ENCODE measurements around the gene HS6ST2. TPM values are rescaled to one million over a fixed set of nuclear protein-coding genes. Genes with fewer than 3 reads are reported as not detected.

HS6ST2 gene
- total and polyA plus RNA-seq, 5 donors from 2014 or later = not detected

GRCh38 chrX:132744470-132744869, 214.0 kb downstream of the HS6ST2 start:
- no peaks in the 10 kb centered on the region for H3K27me3 ChIP-seq (ENCODE audit: control insufficient read depth, insufficient read depth, low read length)
- H3K4me3 ChIP-seq (ENCODE audit: low read depth, low read length) = no peak overlapping the region

GRCh38 chrX:132743086-132743485, 215.3 kb downstream of the HS6ST2 start:
- H3K9me3 Mint-ChIP-seq = no peaks in the 10 kb centered on the region
- H3K27ac Mint-ChIP-seq = no peak overlapping the region
- H3K36me3 Mint-ChIP-seq = no peaks in the 10 kb centered on the region
- H3K4me3 ChIP-seq (ENCODE audit: low read depth, low read length) = no peak overlapping the region
- no peak overlapping the region for H3K4me3 Mint-ChIP-seq
- H3K4me1 ChIP-seq (ENCODE audit: control insufficient read depth, insufficient read depth, low read length, poor library complexity, severe bottlenecking) = no peaks in the 10 kb centered on the region
- H3K4me1 Mint-ChIP-seq = peaks cover 0 to 7% (median 3%) of the 10 kb centered on the region in 4 donors
- peaks cover 4% of the 10 kb centered on the region for H3K27me3 Mint-ChIP-seq
- DNase-seq = no peak
- no peak overlapping the region for H3K27ac ChIP-seq (ENCODE audit: insufficient read depth, low read length, poor library complexity, severe bottlenecking)
- H3K9me3 ChIP-seq (ENCODE audit: control insufficient read depth in 2 of 2, low read length in 2 of 2) = no peaks in the 10 kb centered on the region
- no peak for ATAC-seq (ENCODE audit: low read depth in 2 of 2)
- no peaks in the 10 kb centered on the region for H3K27me3 ChIP-seq (ENCODE audit: control insufficient read depth, insufficient read depth, low read length)
- H3K36me3 ChIP-seq (ENCODE audit: control insufficient read depth, insufficient read depth, low read length) = no peaks in the 10 kb centered on the region

More at GRCh38 chrX:132744470-132744869, 214.0 kb downstream of the HS6ST2 start:
- ATAC-seq (ENCODE audit: low read depth in 2 of 2) (no peak), DNase-seq (no peak)
- no peak overlapping the region for H3K27ac Mint-ChIP-seq
- Histone ChIP-seq H3K27ac (ENCODE audit: insufficient read depth, low read length, poor library complexity, severe bottlenecking) (no peak overlapping the region), H3K36me3 (ENCODE audit: control insufficient read depth, insufficient read depth, low read length) (no peaks in the 10 kb centered on the region), H3K4me1 (ENCODE audit: control insufficient read depth, insufficient read depth, low read length, poor library complexity, severe bottlenecking) (no peaks in the 10 kb centered on the region), H3K9me3 (ENCODE audit: control insufficient read depth in 2 of 2, low read length in 2 of 2) (no peaks in the 10 kb centered on the region)
- H3K36me3 Mint-ChIP-seq = no peaks in the 10 kb centered on the region
- no peaks in the 10 kb centered on the region for H3K9me3 Mint-ChIP-seq
- no peak overlapping the region for H3K4me3 Mint-ChIP-seq
- H3K4me1 Mint-ChIP-seq = no peaks in the 10 kb centered on the region
- peaks cover 4% of the 10 kb centered on the region for H3K27me3 Mint-ChIP-seq

GRCh38 chrX:132742246-132742645, 216.2 kb downstream of the HS6ST2 start:
- Histone ChIP-seq H3K36me3 (ENCODE audit: control insufficient read depth, insufficient read depth, low read length) (no peaks in the 10 kb centered on the region), H3K27ac (ENCODE audit: insufficient read depth, low read length, poor library complexity, severe bottlenecking) (no peak overlapping the region), H3K4me3 (ENCODE audit: low read depth, low read length) (no peak overlapping the region), H3K9me3 (ENCODE audit: control insufficient read depth in 2 of 2, low read length in 2 of 2) (no peaks in the 10 kb centered on the region), H3K4me1 (ENCODE audit: control insufficient read depth, insufficient read depth, low read length, poor library complexity, severe bottlenecking) (no peaks in the 10 kb centered on the region), H3K27me3 (ENCODE audit: control insufficient read depth, insufficient read depth, low read length) (no peaks in the 10 kb centered on the region)
- Mint-ChIP-seq H3K36me3 (no peaks in the 10 kb centered on the region), H3K27me3 (peaks cover 4% of the 10 kb centered on the region), H3K9me3 (no peaks in the 10 kb centered on the region), H3K4me3 (no peak overlapping the region), H3K27ac (no peak overlapping the region), H3K4me1 (peaks cover 0 to 12% (median 5%) of the 10 kb centered on the region in 4 donors)
- ATAC-seq (ENCODE audit: low read depth in 2 of 2) (no peak), DNase-seq (no peak)

GRCh38 chrX:132741689-132742088, 216.7 kb downstream of the HS6ST2 start:
- H3K9me3 Mint-ChIP-seq = no peaks in the 10 kb centered on the region
- Histone ChIP-seq H3K9me3 (ENCODE audit: control insufficient read depth in 2 of 2, low read length in 2 of 2) (no peaks in the 10 kb centered on the region), H3K27me3 (ENCODE audit: control insufficient read depth, insufficient read depth, low read length) (no peaks in the 10 kb centered on the region), H3K27ac (ENCODE audit: insufficient read depth, low read length, poor library complexity, severe bottlenecking) (no peak overlapping the region), H3K36me3 (ENCODE audit: control insufficient read depth, insufficient read depth, low read length) (no peaks in the 10 kb centered on the region), H3K4me3 (ENCODE audit: low read depth, low read length) (no peak overlapping the region), H3K4me1 (ENCODE audit: control insufficient read depth, insufficient read depth, low read length, poor library complexity, severe bottlenecking) (no peaks in the 10 kb centered on the region)
- no peaks in the 10 kb centered on the region for H3K36me3 Mint-ChIP-seq
- ATAC-seq (ENCODE audit: low read depth in 2 of 2) = no peak
- peaks cover 0 to 17% (median 5%) of the 10 kb centered on the region in 4 donors for H3K4me1 Mint-ChIP-seq
- DNase-seq = no peak
- H3K4me3 Mint-ChIP-seq = no peak overlapping the region
- no peak overlapping the region for H3K27ac Mint-ChIP-seq
- H3K27me3 Mint-ChIP-seq = peaks cover 4% of the 10 kb centered on the region

GRCh38 chrX:132740316-132741123, 217.9 kb downstream of the HS6ST2 start:
- Mint-ChIP-seq H3K36me3 (no peaks in the 10 kb centered on the region), H3K4me3 (no peak overlapping the region), H3K27me3 (peaks cover 4% of the 10 kb centered on the region), H3K27ac (no peak overlapping the region), H3K9me3 (no peaks in the 10 kb centered on the region), H3K4me1 (peaks cover 0 to 17% (median 5%) of the 10 kb centered on the region in 4 donors)
- Histone ChIP-seq H3K4me3 (ENCODE audit: low read depth, low read length) (no peak overlapping the region), H3K36me3 (ENCODE audit: control insufficient read depth, insufficient read depth, low read length) (no peaks in the 10 kb centered on the region), H3K9me3 (ENCODE audit: control insufficient read depth in 2 of 2, low read length in 2 of 2) (no peaks in the 10 kb centered on the region), H3K4me1 (ENCODE audit: control insufficient read depth, insufficient read depth, low read length, poor library complexity, severe bottlenecking) (no peaks in the 10 kb centered on the region), H3K27me3 (ENCODE audit: control insufficient read depth, insufficient read depth, low read length) (no peaks in the 10 kb centered on the region), H3K27ac (ENCODE audit: insufficient read depth, low read length, poor library complexity, severe bottlenecking) (no peak overlapping the region)
- ATAC-seq (ENCODE audit: low read depth in 2 of 2) (no peak), DNase-seq (no peak)

GRCh38 chrX:132738951-132739350, 219.5 kb downstream of the HS6ST2 start:
- no peaks in the 10 kb centered on the region for H3K27me3 Mint-ChIP-seq
- Histone ChIP-seq H3K4me3 (ENCODE audit: low read depth, low read length) (no peak overlapping the region), H3K36me3 (ENCODE audit: control insufficient read depth, insufficient read depth, low read length) (no peaks in the 10 kb centered on the region), H3K27ac (ENCODE audit: insufficient read depth, low read length, poor library complexity, severe bottlenecking) (no peak overlapping the region), H3K9me3 (ENCODE audit: control insufficient read depth in 2 of 2, low read length in 2 of 2) (no peaks in the 10 kb centered on the region), H3K27me3 (ENCODE audit: control insufficient read depth, insufficient read depth, low read length) (no peaks in the 10 kb centered on the region), H3K4me1 (ENCODE audit: control insufficient read depth, insufficient read depth, low read length, poor library complexity, severe bottlenecking) (no peaks in the 10 kb centered on the region)
- no peak overlapping the region for H3K27ac Mint-ChIP-seq
- H3K9me3 Mint-ChIP-seq = peaks cover 0 to under 1% (median 0%) of the 10 kb centered on the region in 7 donors
- H3K36me3 Mint-ChIP-seq = no peaks in the 10 kb centered on the region
- H3K4me3 Mint-ChIP-seq = no peak overlapping the region
- DNase-seq (no peak), ATAC-seq (ENCODE audit: low read depth in 2 of 2) (no peak)
- peaks cover 0 to 17% (median 5%) of the 10 kb centered on the region in 4 donors for H3K4me1 Mint-ChIP-seq

- no peaks in the 10 kb centered on the region for H3K27me3 ChIP-seq (ENCODE audit: control insufficient read depth, insufficient read depth, low read length)
- no peaks in the 10 kb centered on the region for H3K27me3 Mint-ChIP-seq
- peak overlapping the region in 1 of 4 donors; percentile 44 for H3K4me3 Mint-ChIP-seq
- no peak overlapping the region for H3K27ac Mint-ChIP-seq
- no peaks in the 10 kb centered on the region for H3K9me3 ChIP-seq (ENCODE audit: control insufficient read depth in 2 of 2, low read length in 2 of 2)
- H3K4me3 ChIP-seq (ENCODE audit: low read depth, low read length) = no peak overlapping the region
- ATAC-seq (ENCODE audit: low read depth in 2 of 2) (peak; percentile 50 to 53), DNase-seq (peak in 2 of 3 donors; percentile 1 to 84)
- H3K9me3 Mint-ChIP-seq = peaks cover 0 to 2% (median 0%) of the 10 kb centered on the region in 7 donors
- H3K36me3 ChIP-seq (ENCODE audit: control insufficient read depth, insufficient read depth, low read length) = no peaks in the 10 kb centered on the region
- H3K4me1 Mint-ChIP-seq = peaks cover 0 to 17% (median 5%) of the 10 kb centered on the region in 4 donors
- H3K4me1 ChIP-seq (ENCODE audit: control insufficient read depth, insufficient read depth, low read length, poor library complexity, severe bottlenecking) = no peaks in the 10 kb centered on the region
- no peak overlapping the region for H3K27ac ChIP-seq (ENCODE audit: insufficient read depth, low read length, poor library complexity, severe bottlenecking)
- H3K36me3 Mint-ChIP-seq = no peaks in the 10 kb centered on the region
Measured at GRCh38 chrX:132737743-132738142, 220.7 kb downstream of the HS6ST2 start.

GRCh38 chrX:132732236-132732635, 226.2 kb downstream of the HS6ST2 start:
- ATAC-seq (ENCODE audit: low read depth in 2 of 2) (no peak), DNase-seq (no peak)
- Mint-ChIP-seq H3K4me3 (no peak overlapping the region), H3K27me3 (peaks cover 4% of the 10 kb centered on the region), H3K4me1 (peaks cover 0 to 5% (median 0%) of the 10 kb centered on the region in 4 donors), H3K9me3 (peaks cover 0 to 2% (median 0%) of the 10 kb centered on the region in 7 donors), H3K36me3 (no peaks in the 10 kb centered on the region), H3K27ac (no peak overlapping the region)
- H3K27ac ChIP-seq (ENCODE audit: insufficient read depth, low read length, poor library complexity, severe bottlenecking) = no peak overlapping the region
- H3K9me3 ChIP-seq (ENCODE audit: control insufficient read depth in 2 of 2, low read length in 2 of 2) = no peaks in the 10 kb centered on the region
- no peaks in the 10 kb centered on the region for H3K4me1 ChIP-seq (ENCODE audit: control insufficient read depth, insufficient read depth, low read length, poor library complexity, severe bottlenecking)
- H3K36me3 ChIP-seq (ENCODE audit: control insufficient read depth, insufficient read depth, low read length) = no peaks in the 10 kb centered on the region
- no peaks in the 10 kb centered on the region for H3K27me3 ChIP-seq (ENCODE audit: control insufficient read depth, insufficient read depth, low read length)
- no peak overlapping the region for H3K4me3 ChIP-seq (ENCODE audit: low read depth, low read length)

Data from CD4-positive, CD25-positive, alpha-beta regulatory T cell (primary cell).